Stomach (tissue), 4 donors: ENCODE data around the gene XXYLT1.

Experiments
- CTCF ChIP-seq, 7 experiments: fragments of 450-650 bp in 4 of 7; fragments of 200-600 bp in 3 of 7; sonication (generic) in 3 of 7; IDR thresholded peaks; one replicate each; pipeline ENCODE4 v1.5.1; 2016 to 2019; ENCODE audit warnings: antibody characterized with exemption in 7 of 7, control low read depth in 2 of 7, mild to moderate bottlenecking in 1 of 7
- EP300 ChIP-seq: sonication (generic); formaldehyde crosslinking; IDR thresholded peaks from one replicate; pipeline ENCODE4 v1.6.1; 2017; ENCODE audit warnings: antibody characterized with exemption
- POLR2A ChIP-seq, 4 donors: fragments of 450-650 bp; IDR thresholded peaks; one replicate each; pipeline ENCODE4 v1.6.1; 2016; ENCODE audit warnings: antibody characterized with exemption in 4 of 4, control low read depth in 2 of 4, mild to moderate bottlenecking in 1 of 4, moderate library complexity in 1 of 4

GRCh38 chr3:195207056-195207455 lies 63.9 kb downstream of the XXYLT1 start:
- no peak for TF ChIP-seq EP300
- no peak for TF ChIP-seq POLR2A (IDR thresholded peaks at IDR 0.05)
- no peak for TF ChIP-seq CTCF (IDR thresholded peaks at IDR 0.05)
